Fibroblast of lung (primary cell): ENCODE results near the gene S100A9. TPM values are rescaled to one million over a fixed set of nuclear protein-coding genes. Genes with fewer than 3 reads are reported as not detected.

Experiments
- DNase-seq, 2 donors: peaks; one replicate each; pipeline versions ENCODE4 v3.0.0 to v3.0.0-alpha.2; 2010; ENCODE audit warnings: low read depth in 2 of 2
- H2AFZ ChIP-seq: 2 replicates; pipeline ENCODE4 v1.5.1; 2012; ENCODE audit warnings: low read length, control low read depth, inconsistent platforms
- H3K27ac ChIP-seq: 2 replicates; pipeline ENCODE4 v1.5.1; 2011; ENCODE audit warnings: low read length, control low read depth; ENCODE audit not compliant: insufficient read depth
- H3K27me3 ChIP-seq: 2 replicates; pipeline ENCODE4 v1.5.1; 2011; ENCODE audit warnings: mild to moderate bottlenecking, low read length; ENCODE audit not compliant: control insufficient read depth, insufficient read depth
- H3K36me3 ChIP-seq: 2 replicates; pipeline ENCODE4 v1.5.1; 2011; ENCODE audit warnings: low read length; ENCODE audit not compliant: control insufficient read depth, insufficient read depth
- H3K4me1 ChIP-seq: 2 replicates; pipeline ENCODE4 v1.5.1; 2011; ENCODE audit warnings: low read length; ENCODE audit not compliant: control insufficient read depth, insufficient read depth; ENCODE audit errors: extremely low read depth
- H3K4me2 ChIP-seq: 2 replicates; pipeline ENCODE4 v1.5.1; 2011; ENCODE audit warnings: low read length, control low read depth; ENCODE audit not compliant: insufficient read depth; ENCODE audit errors: extremely low read depth
- H3K4me3 ChIP-seq, 4 experiments: fragments of 200-600 bp in 1 of 4; sonication (generic) in 1 of 4; replicated peaks in 1 of 4; 2 replicates each; pipeline ENCODE4 v1.5.1; 2011 to 2016; ENCODE audit warnings: low read length in 4 of 4, low read depth in 3 of 4, mild to moderate bottlenecking in 3 of 4, control low read depth in 2 of 4, inconsistent platforms in 1 of 4, mixed read lengths in 1 of 4; ENCODE audit not compliant: insufficient read depth in 1 of 4; ENCODE audit errors: control extremely low read depth in 1 of 4
- H3K79me2 ChIP-seq: 2 replicates; pipeline ENCODE4 v1.5.1; 2012; ENCODE audit warnings: mild to moderate bottlenecking, low read length, inconsistent platforms; ENCODE audit not compliant: control insufficient read depth, insufficient read depth
- H3K9ac ChIP-seq: 2 replicates; pipeline ENCODE4 v1.5.1; 2011; ENCODE audit warnings: mild to moderate bottlenecking, low read length, control low read depth; ENCODE audit not compliant: insufficient read depth
- H3K9me3 ChIP-seq: 2 replicates; pipeline ENCODE4 v1.5.1; 2012; ENCODE audit warnings: low read depth, low read length; ENCODE audit not compliant: control insufficient read depth, insufficient read depth
- H4K20me1 ChIP-seq: 2 replicates; pipeline ENCODE4 v1.5.1; 2011; ENCODE audit warnings: low read length; ENCODE audit not compliant: control insufficient read depth, insufficient read depth; ENCODE audit errors: extremely low read depth
- CTCF ChIP-seq, 2 donors: IDR thresholded peaks in 1 of 2; conservative IDR thresholded peaks in 1 of 2; 1 replicate in 1 of 2; 2 replicates in 1 of 2; pipeline ENCODE4 v1.5.1; 2011 to 2012; ENCODE audit warnings: low read length in 2 of 2, control low read depth in 1 of 2, inconsistent platforms in 1 of 2, low read depth in 1 of 2, mild to moderate bottlenecking in 1 of 2
- EZH2 ChIP-seq: IDR thresholded peaks from 2 replicates; pipeline ENCODE4 v1.5.1; 2012; ENCODE audit warnings: low read length, control low read depth, mild to moderate bottlenecking; ENCODE audit errors: missing control alignments
- polyA plus RNA-seq, 2 donors: library from polyadenylated mRNA; depleted of rRNA in 1 of 2; stranded (reverse) in 1 of 2; unstranded in 1 of 2; fragments of >200 nt; gene quantifications; 2 replicates each; pipeline ENCODE4 v1.2.1, GENCODE V29; 2011 to 2012; ENCODE audit warnings: missing spikeins in 1 of 2
- total RNA-seq: library from RNA; depleted of rRNA; stranded (reverse); fragments of >200 nt; gene quantifications from 2 replicates; pipeline ENCODE4 v1.2.1, GENCODE V29; 2014

The S100A9 gene
- total and polyA plus RNA-seq, 2 donors (not counting 1 experiment from before 2014, with no cell fraction given), result not detected

GRCh38 chr1:153375511-153375910 lies 17.9 kb downstream of the S100A9 start, which contains the start of gene S100A12:
TSS of gene S100A12 (minus strand) at chr1:153375621. CDS start at chr1:153374592, 1,029 bp downstream.
- H2AFZ ChIP-seq, result no peak within 1 kb of the TSS
- peaks cover 3% of the 10 kb centered on the region for H3K27me3 ChIP-seq
- H4K20me1 ChIP-seq, result no peaks in the 10 kb centered on the region
- H3K27ac ChIP-seq, result no peak within 1 kb of the TSS
- TF ChIP-seq CTCF (conservative IDR thresholded peaks at IDR 0.05 in 1 of 2, IDR thresholded peaks at IDR 0.05 in 1 of 2; ENCODE audit: low read depth in 1 of 2, low read length in 2 of 2), result no peak
- no peak for TF ChIP-seq EZH2
- H3K9ac ChIP-seq, result no peak within 1 kb of the TSS
- peak; percentile 54 to 91 for DNase-seq
- no peaks in the 10 kb centered on the region for H3K4me1 ChIP-seq
- no peaks in the 10 kb centered on the region for H3K36me3 ChIP-seq
- no peaks in the 10 kb centered on the region for H3K79me2 ChIP-seq
- H3K4me3 ChIP-seq, result no peak within 1 kb of the TSS
- H3K9me3 ChIP-seq, result no peaks in the 10 kb centered on the region
- H3K4me2 ChIP-seq, result no peak within 1 kb of the TSS

DNA sequence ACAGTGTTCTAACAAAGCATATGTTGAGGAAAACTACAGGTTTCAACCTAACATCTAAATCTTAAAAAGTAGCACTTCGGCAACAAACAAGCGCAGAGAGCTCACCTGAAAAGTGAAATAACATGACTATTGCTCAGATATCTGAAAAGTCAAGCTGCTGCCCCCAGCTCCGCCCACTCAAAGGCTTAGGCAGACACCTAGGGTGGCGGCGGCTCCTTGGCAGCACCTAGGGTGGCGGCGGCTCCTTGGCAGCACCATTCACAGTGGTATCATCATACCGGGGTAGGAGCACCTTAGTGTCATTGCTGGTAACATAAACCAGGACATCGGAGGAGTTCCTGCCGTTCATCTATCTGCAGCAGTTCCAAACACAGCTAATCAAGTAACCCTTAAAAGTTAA lies 21.9 kb downstream of the S100A9 start:
- Histone ChIP-seq H3K4me1 (no peaks in the 10 kb centered on the region), H2AFZ (no peak overlapping the region), H3K4me2 (no peak overlapping the region), H3K9ac (no peak overlapping the region), H3K27me3 (no peaks in the 10 kb centered on the region), H3K79me2 (no peaks in the 10 kb centered on the region), H3K36me3 (no peaks in the 10 kb centered on the region), H3K4me3 (no peak overlapping the region), H3K27ac (no peak overlapping the region), H4K20me1 (no peaks in the 10 kb centered on the region), H3K9me3 (no peaks in the 10 kb centered on the region)
- DNase-seq, result no peak
- TF ChIP-seq EZH2 (no peak), CTCF (conservative IDR thresholded peaks at IDR 0.05 in 1 of 2, IDR thresholded peaks at IDR 0.05 in 1 of 2; ENCODE audit: low read depth in 1 of 2, low read length in 2 of 2) (no peak)

- DNase-seq, result no peak
- H3K4me2 ChIP-seq, result no peak overlapping the region
- H3K9me3 ChIP-seq, result no peaks in the 10 kb centered on the region
- H3K27me3 ChIP-seq, result no peaks in the 10 kb centered on the region
- H3K79me2 ChIP-seq, result no peaks in the 10 kb centered on the region
- H4K20me1 ChIP-seq, result no peaks in the 10 kb centered on the region
- H3K36me3 ChIP-seq, result no peaks in the 10 kb centered on the region
- H3K4me1 ChIP-seq, result no peaks in the 10 kb centered on the region
- no peak overlapping the region for H2AFZ ChIP-seq
- no peak overlapping the region for H3K9ac ChIP-seq
- TF ChIP-seq CTCF (conservative IDR thresholded peaks at IDR 0.05 in 1 of 2, IDR thresholded peaks at IDR 0.05 in 1 of 2; ENCODE audit: low read depth in 1 of 2, low read length in 2 of 2) (no peak), EZH2 (no peak)
- no peak overlapping the region for H3K4me3 ChIP-seq
- H3K27ac ChIP-seq, result no peak overlapping the region
Measured at GRCh38 chr1:153380711-153381110, 23.1 kb downstream of the S100A9 start.
